CD4-positive, alpha-beta T cell treated with Interleukin-10 for 1 hour (primary cell): ENCODE data around the gene CIROP.
A peak's percentile ranks its signal among the peaks of the same experiment; 100 is the strongest.

Experiments used
- DNase-seq: peaks from one replicate; pipeline ENCODE4 v3.0.0-alpha.2; 2020

The CIROP gene

DNA sequence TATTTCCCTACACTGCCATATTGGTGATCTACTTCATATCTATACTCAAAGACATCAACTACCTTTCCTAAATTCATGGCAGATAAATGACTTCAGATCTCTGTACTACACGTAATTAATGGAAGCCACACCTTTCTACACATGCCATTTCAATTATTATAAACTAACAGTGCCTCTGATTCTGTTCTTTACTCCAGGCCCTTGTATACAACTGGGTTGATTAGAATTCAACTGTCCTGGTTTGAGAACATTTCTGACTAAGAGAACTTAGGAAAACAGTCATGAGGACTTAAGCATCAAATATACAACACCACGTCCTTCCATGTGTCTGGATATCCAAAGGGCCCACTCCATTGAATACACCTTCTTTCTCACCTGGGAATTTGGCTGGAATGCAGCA, 11.7 kb downstream of the CIROP start:
- no peak for DNase-seq

DNA sequence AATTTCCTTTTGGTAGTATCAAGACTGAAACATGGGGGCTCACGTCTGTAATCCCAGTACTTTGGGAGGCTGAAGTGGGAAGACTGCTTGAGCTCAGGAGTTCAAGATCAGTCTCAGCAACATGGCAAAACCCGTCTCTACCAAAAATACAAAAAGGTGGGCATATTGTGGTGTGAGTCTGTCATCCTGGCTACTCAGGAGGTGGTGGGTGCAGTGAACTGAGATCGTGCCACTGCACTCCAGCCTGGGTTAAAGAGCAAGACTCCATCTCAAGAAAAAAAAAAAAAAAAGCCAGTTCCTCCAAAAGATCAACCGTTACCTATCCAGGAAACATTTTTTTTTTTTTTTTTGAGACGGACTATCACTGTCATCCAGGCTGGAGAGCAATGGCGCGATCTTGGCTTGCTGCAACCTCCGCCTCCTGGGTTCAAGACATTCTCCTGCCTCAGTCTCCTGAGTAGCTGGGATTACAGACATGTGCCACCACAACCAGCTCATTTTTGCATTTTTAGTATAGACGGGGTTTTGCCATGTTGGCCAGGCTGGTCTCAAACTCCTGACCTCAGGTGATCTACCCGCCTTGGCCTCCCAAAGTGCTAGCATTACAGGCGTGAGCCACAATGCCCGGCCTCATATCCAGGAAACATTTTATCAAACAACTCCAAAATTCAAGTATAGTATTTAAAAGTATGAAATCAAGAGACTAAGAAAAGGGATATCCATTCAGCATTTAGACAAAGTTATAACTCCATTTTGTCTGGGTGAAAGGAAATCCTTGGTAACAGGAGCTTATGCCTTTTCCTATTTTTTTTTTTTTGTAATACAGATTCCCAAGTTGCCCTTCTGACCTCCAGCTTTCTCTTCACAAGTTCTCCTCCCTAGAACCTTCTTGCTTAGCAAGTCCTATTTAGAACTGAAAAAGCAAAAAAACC, 13.2 kb downstream of the CIROP start:
- DNase-seq: no peak

DNA sequence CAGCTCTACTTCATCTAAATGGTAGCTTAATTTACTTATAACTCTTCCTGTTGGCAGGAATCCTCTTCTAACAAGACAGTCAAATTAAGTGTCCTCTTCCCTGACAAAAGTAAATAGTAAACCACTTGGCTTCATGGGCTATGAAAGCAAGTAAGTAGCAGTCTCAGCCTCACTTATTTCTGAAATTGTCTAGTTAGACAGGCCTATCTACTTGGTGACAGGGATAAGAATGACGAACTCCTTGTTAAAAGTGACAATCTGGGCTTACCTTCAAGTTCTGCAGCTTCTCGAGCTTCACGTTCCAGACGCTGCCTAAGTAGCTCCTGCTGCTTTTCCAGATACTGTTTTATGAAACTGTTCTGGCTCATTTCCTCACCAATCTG, 14.5 kb downstream of the CIROP start:
- DNase-seq: no peak

DNA sequence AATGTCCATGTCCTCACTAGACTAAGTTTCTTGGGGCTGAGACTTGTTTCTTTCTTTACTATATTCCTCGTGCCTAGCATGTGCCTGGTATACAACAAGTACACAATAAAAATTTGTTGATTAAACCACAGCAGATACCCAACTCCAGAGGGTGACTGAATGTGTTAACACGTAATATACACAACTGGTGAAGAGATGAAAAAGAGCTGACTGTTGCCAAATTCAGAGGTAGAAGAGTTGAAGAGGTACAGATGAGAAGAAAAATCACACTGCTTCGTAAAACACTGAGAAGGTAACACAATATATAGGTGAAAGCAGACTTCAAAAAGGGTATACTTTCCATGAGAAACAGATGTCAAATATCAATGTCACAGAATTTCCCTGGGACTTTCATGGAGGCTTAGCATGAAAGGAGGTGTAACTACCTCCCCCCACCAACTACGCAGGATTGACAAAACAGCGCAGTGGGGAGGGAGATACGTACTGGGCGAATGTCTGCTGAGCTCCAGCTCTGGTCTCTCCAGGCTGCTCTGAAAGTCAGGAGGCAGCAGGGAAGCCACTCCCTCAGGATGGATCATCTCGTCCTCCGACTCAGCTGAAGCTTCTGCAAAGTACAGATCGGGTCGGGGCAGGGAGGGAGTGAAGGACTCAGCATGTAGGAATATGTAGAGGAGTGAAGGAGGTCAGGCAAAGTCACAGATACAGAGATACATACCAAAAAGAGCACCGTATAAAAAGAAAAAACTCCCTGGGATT, 15.1 kb downstream of the CIROP start:
- no peak for DNase-seq

DNA sequence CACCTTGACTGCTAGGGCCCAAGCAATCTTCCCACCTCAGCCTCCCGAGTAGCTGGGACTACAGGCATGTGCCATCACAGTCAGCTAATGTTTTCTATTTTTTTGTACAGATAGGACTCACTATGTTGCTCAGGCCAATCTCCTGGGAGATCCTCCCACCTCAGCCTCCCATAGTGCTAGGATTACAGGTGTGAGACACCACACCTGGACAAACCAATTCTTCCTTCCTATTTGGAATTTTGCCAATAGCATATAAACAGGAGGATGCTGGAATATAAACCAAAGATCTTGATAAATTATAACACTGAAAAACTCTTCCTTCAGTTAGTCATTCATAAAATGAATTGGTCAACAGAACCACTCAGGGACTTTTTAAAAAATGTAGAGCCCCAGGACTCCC, 18.2 kb downstream of the CIROP start:
- DNase-seq: no peak

DNA sequence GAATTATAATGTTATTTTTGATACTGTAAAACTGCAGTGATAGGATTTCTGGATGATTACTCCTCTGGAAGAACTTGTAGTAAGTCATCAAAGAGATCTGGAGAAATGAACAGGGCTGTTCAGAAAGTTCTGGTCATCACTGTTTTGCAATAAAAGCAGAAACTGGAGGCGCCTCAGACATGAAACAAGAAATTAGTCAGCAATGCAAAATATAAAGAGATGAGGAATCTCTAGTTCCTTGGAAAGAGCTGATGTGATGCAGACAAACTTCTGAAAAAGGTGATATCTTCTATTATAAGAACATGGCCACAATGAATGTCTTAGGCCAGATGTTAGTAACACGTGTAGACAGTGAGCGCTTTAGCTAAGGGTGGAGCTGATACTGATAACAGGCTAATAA, 19.3 kb downstream of the CIROP start:
- DNase-seq: no peak

DNA sequence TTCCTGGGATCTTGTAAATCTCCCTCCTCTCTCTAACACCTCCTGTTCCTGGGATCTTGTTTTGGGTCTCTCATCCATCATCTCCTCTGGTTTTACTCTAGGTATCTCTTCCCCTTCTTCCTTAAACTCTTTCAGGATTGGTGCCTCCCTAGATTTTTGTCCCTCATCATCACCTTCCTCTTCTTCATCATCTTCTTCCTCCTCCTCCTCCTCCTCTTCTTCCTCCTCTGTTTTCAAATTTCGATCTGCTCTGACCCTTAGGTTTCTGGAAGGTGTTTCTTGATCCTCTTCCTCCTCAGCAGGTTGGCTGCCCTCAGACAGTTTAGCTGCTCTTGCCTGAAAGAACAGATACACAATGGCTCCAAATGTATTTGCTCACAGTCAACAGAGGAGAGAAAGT, 24.3 kb downstream of the CIROP start:
- DNase-seq: no peak

DNA sequence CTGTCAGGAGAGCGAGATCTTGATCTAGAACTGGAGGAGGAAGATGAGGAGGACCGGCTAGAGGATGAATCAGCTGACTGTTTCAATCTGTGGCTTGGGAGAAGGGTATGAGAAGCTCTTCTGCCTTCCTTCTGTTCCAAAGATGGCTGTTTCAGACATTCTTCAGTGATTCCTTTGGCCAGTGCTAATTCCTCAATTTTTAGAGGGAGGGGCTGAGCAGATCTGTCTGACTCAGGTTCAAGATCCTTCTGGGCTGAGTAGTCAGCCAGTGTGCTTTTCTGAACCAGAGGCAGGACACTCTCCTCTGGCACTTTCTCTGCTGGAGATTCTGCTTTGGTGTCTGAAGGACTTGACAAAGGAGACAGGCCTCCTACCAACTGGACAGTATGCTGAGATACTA, 25.1 kb downstream of the CIROP start:
- no peak for DNase-seq

DNA sequence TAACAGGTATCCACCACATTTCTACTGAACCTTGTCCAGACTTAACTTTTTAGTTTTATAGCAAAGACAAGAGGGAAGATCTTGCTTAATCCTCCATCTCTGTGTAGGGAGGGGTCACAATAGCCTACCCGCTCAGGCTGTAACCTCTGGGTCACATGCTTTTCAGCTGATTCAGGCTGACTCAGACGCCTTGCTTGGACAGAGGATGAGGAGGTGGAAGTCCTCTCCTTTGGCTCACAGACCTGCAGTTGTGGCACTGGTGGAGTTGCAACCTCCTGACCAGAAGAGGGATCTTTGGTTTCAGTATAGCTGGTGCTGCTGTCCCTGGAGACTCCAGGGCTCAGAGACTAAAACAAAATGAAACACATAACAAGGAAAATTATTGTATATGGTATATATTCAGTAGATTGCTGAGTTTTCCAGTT, 26.1 kb downstream of the CIROP start:
- no peak for DNase-seq

DNA sequence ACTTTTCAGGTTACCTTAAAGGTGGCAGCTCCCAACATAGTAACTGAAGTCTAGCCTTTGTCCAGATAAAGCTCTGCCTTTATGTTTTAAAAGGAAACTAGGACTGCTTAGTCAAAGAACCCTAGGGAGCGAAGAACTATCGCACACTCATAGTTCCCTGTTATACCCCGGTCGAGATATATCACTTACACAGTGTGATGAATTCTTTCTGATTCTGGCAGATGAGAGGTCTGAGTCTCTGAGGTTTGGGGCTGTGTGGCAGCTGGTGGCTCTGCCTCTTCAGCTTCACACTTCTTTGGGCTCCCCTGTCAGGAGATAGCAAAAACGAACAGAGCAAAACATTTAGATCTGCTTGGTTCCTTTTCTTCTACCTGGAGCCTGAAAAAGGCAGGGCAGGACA, 26.8 kb downstream of the CIROP start:
- no peak for DNase-seq

DNA sequence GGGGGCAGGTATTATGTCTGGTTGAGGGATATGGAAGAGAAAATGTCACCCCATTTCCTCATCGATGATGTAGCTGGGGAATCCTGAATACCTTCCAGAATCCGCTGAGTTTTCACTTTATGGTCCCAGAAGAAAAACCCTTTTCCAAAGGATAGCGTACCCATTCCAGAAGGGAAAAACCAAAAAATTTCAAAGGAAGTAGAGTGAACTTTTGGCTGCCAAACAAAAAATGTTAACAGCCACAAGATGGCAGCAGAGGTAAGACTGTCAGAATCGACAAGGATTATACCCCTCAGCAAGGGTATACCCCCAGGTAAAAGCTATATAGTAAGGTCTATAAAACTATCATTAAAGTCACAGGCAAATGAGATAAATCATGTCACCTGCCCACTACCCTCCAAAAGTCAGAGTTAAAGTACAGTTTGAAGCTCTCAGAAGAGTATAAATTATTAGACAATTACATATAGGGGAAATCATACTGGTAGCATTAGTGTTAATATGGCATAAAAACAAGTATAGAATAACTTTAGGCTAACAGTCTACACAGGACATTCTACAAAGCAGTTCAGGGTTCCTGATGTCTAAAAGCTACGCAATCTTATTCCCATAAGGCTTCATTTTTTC, 27.9 kb downstream of the CIROP start:
- DNase-seq: peak; percentile 61

DNA sequence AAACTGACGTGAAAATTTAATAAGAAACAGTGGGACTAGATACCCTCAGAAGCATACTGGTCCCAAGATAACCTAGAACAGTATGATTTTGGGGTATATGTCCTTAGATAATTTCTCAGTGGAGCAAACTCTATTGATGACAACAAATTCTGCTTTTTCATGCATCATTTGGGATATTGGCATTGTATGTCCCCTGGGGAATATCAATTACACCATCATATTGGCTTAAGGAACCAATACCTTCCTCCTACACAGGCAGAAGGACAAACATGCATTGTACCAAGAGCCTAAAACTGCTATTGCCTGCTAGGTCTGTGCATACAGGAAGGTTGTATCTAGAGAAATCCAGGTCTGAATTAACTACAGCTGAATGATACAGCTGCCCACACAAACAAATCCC, 29.9 kb downstream of the CIROP start:
- DNase-seq: no peak

DNA sequence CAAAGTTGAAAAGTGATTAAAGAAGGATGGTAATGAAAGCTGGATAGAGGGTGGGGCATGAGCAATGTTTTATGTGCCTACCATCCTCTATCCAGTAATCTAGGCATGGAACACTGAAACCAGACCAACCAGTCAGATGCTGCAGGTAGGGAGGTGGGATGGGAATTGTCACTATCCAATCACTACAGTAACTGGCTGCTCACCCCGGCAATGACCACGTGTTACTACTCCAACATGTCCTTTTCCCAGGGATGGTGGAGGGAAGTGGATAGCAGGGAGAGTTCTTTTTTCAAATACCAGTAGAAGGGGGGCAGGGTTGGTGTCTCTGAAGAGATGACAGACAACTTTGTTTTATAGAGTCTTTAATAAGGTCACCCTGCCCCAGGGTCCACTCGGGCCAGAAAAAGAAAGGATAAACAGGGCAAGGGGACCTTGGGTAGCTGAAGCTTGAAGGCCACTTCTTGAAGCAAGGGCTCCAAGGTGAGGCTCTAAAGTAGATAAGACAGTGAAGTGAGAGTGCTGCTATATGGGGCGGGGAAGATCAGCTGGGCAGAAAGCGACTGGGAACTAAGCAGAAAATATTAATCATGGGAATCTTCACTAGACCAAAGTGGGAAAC, 32.8 kb downstream of the CIROP start:
- DNase-seq: no peak

DNA sequence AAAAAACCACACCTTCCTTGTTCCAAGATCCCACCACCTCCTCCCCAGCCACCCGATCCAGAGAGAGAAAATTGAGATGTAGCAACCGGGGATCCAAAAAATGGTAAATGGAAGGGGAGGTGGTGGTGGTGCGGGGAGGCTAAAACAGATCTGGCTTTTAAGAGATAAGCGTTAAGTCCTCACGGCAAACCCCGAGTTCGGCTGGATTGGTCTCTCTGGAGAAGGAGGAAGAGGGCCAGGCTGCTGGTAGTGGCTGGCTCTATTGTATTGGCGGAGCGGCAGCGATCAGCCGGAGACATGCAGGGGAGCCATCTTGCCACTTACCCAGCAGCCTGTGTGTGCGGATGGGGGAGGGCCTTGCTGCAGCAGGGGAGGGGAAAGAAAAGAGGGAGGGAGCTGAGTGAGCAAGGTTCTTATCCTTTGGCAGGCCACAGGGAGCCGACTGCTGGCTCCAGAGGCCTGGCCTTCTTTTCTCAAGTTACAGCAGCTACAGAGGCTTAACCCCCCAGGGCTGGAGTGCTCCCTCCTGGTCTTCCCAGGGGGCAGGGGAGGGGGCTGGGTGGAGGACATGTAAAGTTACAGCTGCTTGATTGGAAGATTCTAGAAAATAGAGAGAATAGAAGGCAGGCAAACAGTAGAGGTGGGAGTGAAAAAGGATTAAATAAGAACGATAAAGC, 33.4 kb downstream of the CIROP start:
- peak; percentile 82 for DNase-seq

DNA sequence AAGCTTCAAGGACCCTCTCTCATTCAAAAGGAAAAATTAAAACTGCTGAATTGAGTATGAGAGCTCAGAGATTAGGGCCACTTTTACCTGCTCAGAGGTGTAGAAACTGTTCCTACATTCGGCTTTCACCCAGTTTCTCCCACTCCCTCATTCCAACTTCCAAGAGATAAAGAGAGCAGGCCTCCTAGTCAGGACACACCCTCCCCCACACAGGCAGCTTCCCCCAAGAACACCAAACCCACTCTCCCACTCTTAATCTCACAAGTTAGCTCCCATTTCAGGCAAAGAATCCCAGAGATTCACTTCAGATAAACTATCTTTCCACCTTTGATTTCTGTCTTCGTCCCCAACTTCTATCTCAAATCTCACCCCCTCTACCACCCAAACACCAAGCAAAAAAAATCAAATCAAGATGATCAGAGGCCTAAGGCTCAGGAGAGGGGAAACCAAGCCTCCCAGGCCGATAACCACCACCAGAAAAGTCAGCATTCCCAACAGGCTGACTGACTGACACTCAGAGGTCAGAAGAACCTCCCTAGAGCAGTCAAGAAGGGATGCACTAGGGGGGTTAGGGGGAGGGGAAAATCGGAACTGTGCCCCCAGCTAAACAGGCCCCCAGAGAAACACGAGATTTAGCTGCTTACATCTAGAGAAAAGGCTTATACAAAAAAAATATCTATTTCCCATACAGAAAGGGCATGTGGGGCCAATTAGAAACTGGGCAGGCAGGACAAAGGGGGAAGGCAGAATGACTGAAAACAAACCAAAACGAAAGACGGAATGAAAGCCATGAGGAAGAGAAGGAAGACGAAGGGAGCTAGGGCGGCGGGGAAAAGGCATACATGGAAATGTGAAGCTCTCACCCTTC, 34.3 kb downstream of the CIROP start:
- DNase-seq: no peak

DNA sequence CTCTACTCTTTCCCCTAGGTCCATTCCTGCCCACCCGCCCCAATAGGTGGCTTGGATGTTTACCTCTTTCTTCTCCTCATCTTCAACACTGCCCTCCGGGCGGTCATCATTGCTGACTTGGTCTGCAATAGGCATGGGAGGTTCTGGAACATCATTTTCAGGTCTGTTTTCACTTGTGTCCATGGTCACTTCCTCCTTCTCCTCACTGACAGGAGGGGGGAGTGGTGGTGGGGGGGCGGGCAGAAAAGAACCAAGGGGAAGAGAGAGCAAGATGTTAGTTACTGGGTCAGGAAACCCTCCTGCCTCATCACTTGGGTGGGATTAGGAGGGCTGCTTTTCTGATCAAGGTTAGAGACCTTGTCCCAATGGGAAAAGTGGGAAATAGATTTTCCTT, 35.4 kb downstream of the CIROP start:
- DNase-seq: no peak

DNA sequence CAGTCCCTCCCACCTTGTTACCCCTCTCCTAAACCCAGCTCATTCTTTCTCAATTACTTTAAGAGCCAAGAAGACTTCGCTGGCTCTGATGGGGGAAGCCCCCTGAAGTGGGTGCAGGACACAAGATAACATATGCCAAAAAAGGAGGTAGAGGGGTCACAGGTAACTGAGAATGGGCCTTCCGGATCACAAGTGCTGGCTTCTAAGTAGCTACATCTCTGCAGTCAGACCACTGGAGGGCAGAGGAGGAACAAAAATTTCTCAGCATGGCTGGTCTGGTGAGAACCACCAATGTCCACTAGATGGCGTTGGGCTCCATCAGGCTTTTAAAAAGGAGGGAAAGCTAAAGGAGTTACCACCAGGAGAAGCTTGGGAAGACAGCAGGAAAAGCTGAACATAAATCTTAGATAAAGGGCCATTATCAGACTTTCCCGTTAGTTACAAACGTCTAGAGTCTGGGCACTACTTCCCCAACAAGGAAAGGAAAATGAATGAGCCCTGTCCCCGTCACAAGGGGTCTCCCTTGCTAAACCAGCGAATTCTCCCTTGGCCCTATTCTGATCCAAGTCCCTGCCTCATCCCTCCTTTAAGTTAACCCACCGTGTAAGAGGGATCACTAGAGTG, 35.9 kb downstream of the CIROP start:
- peak; percentile 86 for DNase-seq

DNA sequence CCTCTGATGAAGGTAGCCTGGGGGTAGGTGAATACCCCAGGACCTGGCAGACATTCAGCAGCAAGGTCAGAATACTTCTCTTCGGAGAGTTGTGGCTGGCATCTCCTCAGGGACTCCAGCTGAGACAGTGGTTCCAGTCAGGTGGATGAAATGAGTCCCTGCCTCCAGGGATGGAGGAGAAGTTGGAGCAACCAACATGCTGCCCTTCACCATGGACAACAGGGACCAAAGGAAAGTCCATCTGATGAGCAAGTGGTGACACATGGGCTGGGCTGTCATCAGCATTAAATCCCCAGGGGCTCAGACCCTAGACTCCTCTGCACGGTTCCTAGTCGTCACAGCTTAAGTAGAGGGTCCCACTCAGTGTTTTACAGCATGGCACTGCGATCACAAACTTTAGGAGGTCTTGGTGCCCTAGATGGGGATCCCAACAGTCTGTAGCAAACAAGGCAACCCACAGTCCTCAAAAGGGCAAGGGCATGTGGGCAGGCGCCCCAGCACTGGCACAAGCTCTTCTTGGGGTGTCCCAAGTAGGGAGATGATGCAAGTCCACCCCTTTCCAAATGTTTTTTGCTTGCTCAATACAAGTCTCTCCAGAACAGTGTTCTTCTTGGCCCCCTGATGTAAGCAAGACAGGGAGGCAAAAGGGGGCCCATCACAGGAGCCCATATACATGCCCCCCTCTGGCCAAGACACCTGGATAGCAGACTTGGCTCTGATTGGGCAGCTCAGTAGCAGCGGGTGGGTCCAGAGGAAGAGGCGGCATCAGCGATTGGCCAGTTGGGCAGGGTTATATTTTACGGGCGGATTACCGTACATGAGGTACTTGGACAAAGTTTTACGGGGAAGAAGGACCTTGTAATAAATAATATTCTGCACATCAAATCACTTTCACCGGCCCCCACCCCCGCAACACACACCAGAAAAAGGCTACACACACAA, 36.7 kb downstream of the CIROP start:
- DNase-seq: no peak

DNA sequence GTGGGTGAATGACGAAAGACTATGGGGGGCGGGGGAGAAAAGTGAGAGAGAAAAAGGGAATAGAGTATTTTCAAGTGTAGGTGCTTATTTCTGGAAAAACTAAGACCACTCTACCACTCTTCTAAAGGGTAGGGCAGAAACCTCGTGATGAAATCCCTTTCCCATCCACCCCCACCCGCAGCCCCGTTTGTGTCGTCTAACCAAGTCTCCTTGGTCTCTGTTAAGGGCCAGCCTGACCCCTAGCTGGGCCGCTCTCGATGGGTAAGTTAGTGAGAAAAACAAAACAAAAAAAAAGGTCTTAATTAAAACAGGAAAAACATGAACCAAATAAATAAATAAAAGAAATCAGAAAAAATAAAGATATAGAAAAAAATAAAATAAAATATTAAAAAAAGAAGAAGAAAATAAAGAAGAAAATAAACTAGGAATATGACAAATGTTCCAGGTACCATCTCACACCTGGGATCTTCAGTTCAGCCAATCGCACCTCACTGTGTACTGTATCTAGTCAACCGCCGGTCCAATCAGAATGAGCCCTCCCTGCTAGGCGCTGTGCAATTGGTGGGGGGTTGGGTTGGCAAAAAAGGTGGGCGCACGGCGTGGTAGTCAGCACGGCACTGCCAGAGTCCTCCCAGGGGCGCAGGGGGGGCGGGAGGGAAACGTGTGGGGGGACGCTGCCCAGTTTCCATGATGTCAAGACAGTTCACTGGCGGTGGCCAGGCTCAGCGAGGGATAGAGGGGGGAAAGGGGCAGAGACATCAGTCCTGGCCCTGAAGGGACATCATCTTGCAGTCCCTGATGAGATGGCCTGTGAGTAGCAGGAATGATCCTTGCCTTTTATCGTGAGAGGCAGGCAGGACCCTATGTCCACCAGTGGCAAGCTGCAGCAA, 37.7 kb downstream of the CIROP start:
- no peak for DNase-seq
